Heart right ventricle (tissue), 16 donors: ENCODE data around the gene CD48. TPM values are rescaled to one million over a fixed set of nuclear protein-coding genes. Genes with fewer than 3 reads are reported as not detected.

ENCODE experiments used
- ATAC-seq, 8 donors: fragments of 200-7000 bp; cut with Tn5 transposase; one replicate each; pipeline ENCODE4 v1.9.1; 2020; ENCODE audit warnings: mild to moderate bottlenecking in 8 of 8, moderate library complexity in 8 of 8, moderate number of reproducible peaks in 1 of 8
- DNase-seq, 2 donors: peaks; one replicate each; pipeline ENCODE4 v3.0.0-alpha.2; 2020
- H3K27ac ChIP-seq, 10 donors: fragments of 200-600 bp; sonication (generic) in 2 of 10; one replicate each; pipeline versions ENCODE4 v1.5.0 to v1.8.0; 2020 to 2022; ENCODE audit warnings: mild to moderate bottlenecking in 3 of 10
- H3K27me3 ChIP-seq, 7 donors: fragments of 200-600 bp; one replicate each; pipeline ENCODE4 v1.8.0; 2021 to 2022; ENCODE audit warnings: mild to moderate bottlenecking in 2 of 7
- H3K36me3 ChIP-seq, 9 donors: fragments of 200-600 bp; sonication (generic) in 1 of 9; one replicate each; pipeline versions ENCODE4 v1.5.0 to v1.8.0; 2020 to 2022; ENCODE audit warnings: mild to moderate bottlenecking in 2 of 9
- H3K4me1 ChIP-seq, 9 donors: fragments of 200-600 bp; sonication (generic) in 1 of 9; one replicate each; pipeline versions ENCODE4 v1.5.0 to v1.8.0; 2020 to 2022; ENCODE audit warnings: mild to moderate bottlenecking in 4 of 9
- H3K4me3 ChIP-seq, 10 donors: fragments of 200-600 bp; sonication (generic) in 2 of 10; one replicate each; pipeline versions ENCODE4 v1.5.0 to v1.8.0; 2020 to 2022; ENCODE audit warnings: mild to moderate bottlenecking in 7 of 10, moderate library complexity in 2 of 10
- H3K9me3 ChIP-seq, 11 donors: fragments of 200-600 bp in 10 of 11; sonication (generic) in 2 of 11; one replicate each; pipeline versions ENCODE4 v1.5.0 to v1.8.0; 2013 to 2022; ENCODE audit warnings: mild to moderate bottlenecking in 2 of 11, control low read depth in 1 of 11, moderate library complexity in 1 of 11
- CTCF ChIP-seq, 9 donors: fragments of 200-600 bp; sonication (generic) in 2 of 9; IDR thresholded peaks; one replicate each; pipeline versions ENCODE4 v1.5.0 to v1.8.0; 2021 to 2022; ENCODE audit warnings: antibody characterized with exemption in 9 of 9, mild to moderate bottlenecking in 5 of 9, moderate library complexity in 1 of 9
- WGBS, 2 donors: extraction: QIAGEN DNeasy Blood & Tissue Kit; methylation state at CpG; one replicate each; pipeline ENCODE4 v1.1.7; 2013; ENCODE audit warnings: inconsistent platforms in 1 of 2; 5-methylcytosine and 5-hydroxymethylcytosine counted together
- intact Hi-C, 10 donors: fragments of 100-400 bp; cut with DNase I; formaldehyde crosslinking; loops; one replicate each; pipeline versions ENCODE4 v1.11.1 to v1.14.2; 2022
- polyA plus RNA-seq, 2 donors: library from polyadenylated mRNA; stranded (reverse); fragments of 200-250 nt; gene quantifications; one replicate each; pipeline ENCODE4 v1.2.3, GENCODE V29; 2013
- total RNA-seq, 10 donors: library from RNA; stranded (reverse); fragmentation: NEBNext Ultra II Directional in 3 of 10; extraction: Animal tissue kit (Norgen Biotek cat#: 25700) in 3 of 10; gene quantifications; one replicate each; pipeline versions ENCODE4 v1.2.1 to v1.2.4, GENCODE V29; 2021 to 2023
- donor health status: Arrhythmogenic right ventricular cardiomyopathy.
- donor health status: ischemic (EF 13 %, LVEDD 7.1; RV severe dilation, severe dysfunction).
- donor health status: healthy with polysubstance abuse.
- donor health status: DM: no; HTN: yes; CAD: no.
- donor health status: DM: no; HTN: no; CAD: no.
- donor health status: ischemic (EF 25% LVEDD 6.9; RV normal size, moderate dysfunction).
- donor health status: ischemic (EF 25% LVEDD 5.7; RV mildly dilated, moderate dysfunction).
- donor health status: healthy.
- donor health status: DM: yes; HTN: yes; CAD: no.
- donor health status: Ischemic cardiomyopathy.
- donor health status: ischemic (EF 35%, LVEDD 5.7; RV mildly dilated, moderate dysfunction).
- donor health status: nonischemic (EF 11% LVEDD 7.7; RV severe dilation, severe dysfunction).
- donor health status: DM: yes; HTN: yes; CAD: no.
- donor health status: PGD.
- donor health status: ischemic (EF 29% LVEDD 5.4; RV normal size, mild dysfunction).
- donor health status: nonischemic (EF 23%, LVEDD 6.1; RV moderate dilation, normal function).

CD48 gene
- total and polyA plus RNA-seq, 12 donors: 0.40 to 20.9 (median 0.96) TPM

DNA sequence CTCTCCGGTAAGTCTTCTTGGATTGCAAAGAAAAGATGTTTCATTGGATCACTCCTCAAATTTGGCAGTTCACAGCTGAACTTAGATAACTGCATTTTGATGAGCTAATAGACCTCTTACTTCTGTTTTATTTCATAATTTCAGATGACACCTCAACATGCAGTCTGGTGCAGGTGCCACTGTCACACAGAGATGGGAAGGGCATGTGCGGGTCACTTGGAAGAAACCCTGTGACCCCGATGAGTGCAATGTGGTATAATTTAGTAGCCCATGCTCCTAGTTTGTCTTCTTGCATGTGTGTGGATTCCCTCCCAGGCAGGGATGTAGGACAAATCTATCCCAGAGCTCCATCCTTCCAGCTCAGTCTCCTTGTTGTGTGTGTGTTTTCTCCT is 64.3 kb downstream of the CD48 start:
- Histone ChIP-seq H3K9me3 (no peaks in the 10 kb centered on the region), H3K4me3 (peak overlapping the region in 1 of 10 donors; percentile 46), H3K27ac (peak overlapping the region in 2 of 10 donors; percentile 40 to 70), H3K36me3 (no peaks in the 10 kb centered on the region), H3K4me1 (peaks cover 0 to 37% (median 12%) of the 10 kb centered on the region in 9 donors), H3K27me3 (peaks cover 0 to 7% (median 0%) of the 10 kb centered on the region in 7 donors)
- intact Hi-C loops: no loop called here
- 68 to 79% methylated on average over 3 of the region's 3 CpGs for WGBS, 2 donors
- ATAC-seq: no peak
- no peak for TF ChIP-seq CTCF (IDR thresholded peaks at IDR 0.05)
- no peak for DNase-seq

- H3K4me3 ChIP-seq: peak within 1 kb of the TSS in 2 of 10 donors; percentile 9 to 46
Observed at GRCh38 chr1:160646711-160647328, 64.8 kb downstream of the CD48 start, which contains the start of gene SLAMF1. SLAMF1 (minus strand) TSS chr1:160647044; CDS start chr1:160646945, 99 bp downstream.

DNA sequence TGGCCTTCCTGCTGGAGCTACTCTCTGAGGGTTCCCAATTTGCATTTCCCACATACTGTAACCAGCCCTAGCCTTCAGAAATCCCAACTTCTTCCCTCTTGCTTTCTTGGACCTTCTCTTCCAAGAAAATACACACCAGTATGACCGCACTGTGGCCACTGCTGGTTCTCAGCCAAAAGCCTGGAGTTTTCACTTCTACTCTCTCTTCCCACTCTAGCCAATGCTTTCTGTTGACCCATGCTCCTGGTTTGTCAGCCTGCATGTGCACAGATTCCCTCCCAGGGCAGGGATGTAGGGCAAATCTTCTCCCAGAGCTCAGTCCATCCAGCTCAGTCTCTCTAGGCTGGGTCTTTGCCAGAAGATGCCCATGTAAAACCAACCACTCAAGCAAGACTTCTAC is 65.4 kb downstream of the CD48 start:
- TF ChIP-seq CTCF (IDR thresholded peaks at IDR 0.05): no peak
- ATAC-seq (no peak), DNase-seq (no peak)
- H3K9me3 ChIP-seq: no peaks in the 10 kb centered on the region
- peak overlapping the region in 2 of 10 donors; percentile 22 to 70 for H3K27ac ChIP-seq
- peaks cover 0 to 36% (median 4%) of the 10 kb centered on the region in 9 donors for H3K4me1 ChIP-seq
- intact Hi-C loops: no loop called here
- peaks cover 0 to 7% (median 0%) of the 10 kb centered on the region in 7 donors for H3K27me3 ChIP-seq
- no peaks in the 10 kb centered on the region for H3K36me3 ChIP-seq
- peak overlapping the region in 2 of 10 donors; percentile 9 to 46 for H3K4me3 ChIP-seq
- 87 to 89% methylated on average over 1 of the region's 1 CpG for WGBS, 2 donors

More at GRCh38 chr1:160646711-160647328, 64.8 kb downstream of the CD48 start, which contains the start of gene SLAMF1:
- DNase-seq: no peak
- Histone ChIP-seq H3K27me3 (peaks cover 0 to 7% (median 0%) of the 10 kb centered on the region in 7 donors), H3K36me3 (no peaks in the 10 kb centered on the region), H3K9me3 (no peaks in the 10 kb centered on the region), H3K27ac (peak within 1 kb of the TSS in 3 of 10 donors; percentile 22 to 70 (median 40)), H3K4me1 (peaks cover 0 to 36% (median 7%) of the 10 kb centered on the region in 9 donors)
- intact Hi-C loops: no loop called here
- 53 to 57% methylated on average over 11 of the region's 11 CpGs for WGBS, 2 donors
- TF ChIP-seq CTCF (IDR thresholded peaks at IDR 0.05): no peak
- ATAC-seq: peak in 4 of 8 donors; percentile 19 to 47 (median 30)

DNA sequence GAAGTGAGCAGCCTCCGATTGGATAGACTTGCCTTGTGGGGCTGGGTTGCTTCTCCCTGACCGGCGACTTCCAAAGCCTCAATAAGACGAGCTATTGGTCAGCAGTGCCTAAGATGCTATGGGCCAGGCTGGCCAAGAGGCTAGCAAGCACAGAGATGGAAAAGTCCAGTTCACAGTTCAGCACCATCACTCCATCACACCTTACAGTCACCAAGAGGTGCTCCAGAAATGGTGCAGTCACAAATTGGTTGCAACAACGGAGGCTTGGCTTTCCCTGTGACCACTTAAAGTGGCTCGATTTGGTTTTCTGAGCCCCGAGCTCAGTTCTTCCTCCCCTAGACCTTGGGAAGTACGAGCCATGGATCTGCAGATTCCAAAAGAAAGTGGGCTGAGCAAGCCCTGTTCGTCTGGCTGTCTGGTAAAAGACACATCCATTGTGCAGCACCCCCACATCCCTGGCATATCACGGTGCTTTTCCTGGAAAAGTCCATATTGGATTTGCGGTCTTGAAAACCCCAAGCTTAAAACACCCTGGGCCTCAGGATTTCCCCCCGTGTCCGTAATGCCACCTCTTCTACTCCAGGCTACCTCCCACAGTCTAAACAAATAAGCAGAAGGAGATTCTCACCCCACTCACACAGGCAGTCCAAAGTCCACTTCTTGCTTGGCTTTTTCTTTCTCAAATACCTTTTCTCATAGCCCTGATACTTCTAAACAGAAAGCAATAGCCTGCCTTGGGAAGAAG is 66.1 kb downstream of the CD48 start:
- Histone ChIP-seq H3K27ac (peak overlapping the region in 1 of 10 donors; percentile 70), H3K4me1 (peaks cover 0 to 40% (median 4%) of the 10 kb centered on the region in 9 donors), H3K36me3 (no peaks in the 10 kb centered on the region), H3K9me3 (no peaks in the 10 kb centered on the region), H3K27me3 (peaks cover 0 to 7% (median 0%) of the 10 kb centered on the region in 7 donors), H3K4me3 (peak overlapping the region in 2 of 10 donors; percentile 9 to 46)
- no peak for ATAC-seq
- no peak for DNase-seq
- intact Hi-C loops: no loop called here
- 84 to 89% methylated on average over 13 of the region's 13 CpGs for whole genome bisulfite sequencing, 2 donors
- no peak for TF ChIP-seq CTCF (IDR thresholded peaks at IDR 0.05)
